HG03565 (cell line): ENCODE data around the gene TNS3.

ENCODE experiments used
- ATAC-seq: cut with Tn5 transposase; IDR thresholded peaks from one replicate; pipeline ENCODE4 v1.9.1; 2021; ENCODE audit warnings: mild to moderate bottlenecking, moderate library complexity; ENCODE audit not compliant: unreplicated experiment

TNS3 gene

GRCh38 chr7:47393406-47393805 is 188.5 kb downstream of the TNS3 start:
- ATAC-seq, result no peak

GRCh38 chr7:47392241-47392759 is 189.6 kb downstream of the TNS3 start:
- no peak for ATAC-seq

- no peak for ATAC-seq
These were observed 190.2 kb downstream of the TNS3 start for GRCh38 chr7:47391726-47392125.

- no peak for ATAC-seq
These were observed 191.0 kb downstream of the TNS3 start for GRCh38 chr7:47390914-47391313.

GRCh38 chr7:47389923-47390630 is 191.8 kb downstream of the TNS3 start:
- no peak for ATAC-seq

- ATAC-seq, result no peak
These were observed 192.6 kb downstream of the TNS3 start for GRCh38 chr7:47389171-47389922.

- ATAC-seq, result no peak
These were observed 194.4 kb downstream of the TNS3 start for GRCh38 chr7:47387506-47387905.

GRCh38 chr7:47386273-47386835 is 195.6 kb downstream of the TNS3 start:
- no peak for ATAC-seq

- ATAC-seq, result no peak
These were observed 196.3 kb downstream of the TNS3 start for GRCh38 chr7:47385536-47386125.

GRCh38 chr7:47384755-47385535 is 197.0 kb downstream of the TNS3 start:
- no peak for ATAC-seq

GRCh38 chr7:47383696-47384445 is 198.0 kb downstream of the TNS3 start:
- no peak for ATAC-seq

GRCh38 chr7:47383072-47383471 is 198.8 kb downstream of the TNS3 start:
- no peak for ATAC-seq

GRCh38 chr7:47382200-47382599 is 199.7 kb downstream of the TNS3 start:
- no peak for ATAC-seq

- no peak for ATAC-seq
These were observed 200.8 kb downstream of the TNS3 start for GRCh38 chr7:47381134-47381495.

- no peak for ATAC-seq
These were observed 201.4 kb downstream of the TNS3 start for GRCh38 chr7:47380325-47381133.

GRCh38 chr7:47379629-47380324 is 202.1 kb downstream of the TNS3 start:
- ATAC-seq, result no peak

- no peak for ATAC-seq
These were observed 203.0 kb downstream of the TNS3 start for GRCh38 chr7:47378728-47379395.

- no peak for ATAC-seq
These were observed 204.2 kb downstream of the TNS3 start for GRCh38 chr7:47377741-47378140.
